ENCODE measurements around the gene DHX58. TPM values are rescaled to one million over a fixed set of nuclear protein-coding genes. Genes with fewer than 3 reads are reported as not detected.

Gene DHX58
- total RNA-seq, 2 experiments from 2014 or later, result 23.8 to 31.1 TPM

DNA sequence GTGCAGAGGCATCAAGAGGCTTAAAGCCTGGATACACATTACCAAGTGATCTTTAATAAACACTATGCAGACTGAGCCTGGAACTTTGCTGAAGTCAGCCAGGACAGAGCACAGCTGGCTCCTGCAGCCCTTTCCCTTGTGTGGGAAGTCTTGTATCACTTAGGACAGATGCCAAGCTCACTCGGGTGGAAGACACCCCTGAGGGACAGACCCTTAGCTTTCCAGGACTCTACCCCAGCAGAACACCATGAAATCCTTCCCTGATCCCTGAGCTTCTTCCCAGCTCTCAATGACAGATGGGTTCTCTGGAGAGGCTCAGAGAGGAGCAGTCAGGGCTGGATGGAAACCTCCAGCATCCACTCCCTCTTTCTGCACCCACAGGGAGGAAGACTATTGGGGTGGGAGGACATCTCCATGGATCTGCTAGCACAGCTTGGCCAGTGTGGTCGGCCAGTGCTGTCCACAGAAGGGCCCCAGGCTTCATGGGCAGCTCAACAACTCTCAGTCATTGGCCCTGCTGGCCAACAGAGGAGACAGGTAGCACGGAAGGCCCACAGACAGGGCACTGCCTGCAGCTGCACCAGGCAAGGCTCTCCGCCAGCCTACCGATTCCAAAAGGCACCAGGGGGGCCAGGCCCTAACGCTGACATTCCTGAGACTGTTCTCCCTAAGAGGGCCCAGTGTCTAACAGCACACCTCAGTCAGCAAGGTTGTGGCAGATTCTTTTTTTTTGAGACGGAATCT lies 26.4 kb upstream of the DHX58 start:
- no peak for DNase-seq
- no peak overlapping the region for H3K4me3 Mint-ChIP-seq
- H3K27me3 Mint-ChIP-seq, result no peaks in the 10 kb centered on the region
- intact Hi-C loops (cut with DNase I, micrococcal nuclease), result no loop called here
- no peak for ATAC-seq
- H3K27ac Mint-ChIP-seq, result no peak overlapping the region
- no peaks in the 10 kb centered on the region for H3K9me3 Mint-ChIP-seq (ENCODE audit: low read depth)
- ChIA-PET POLR2A (no interaction called here), CTCF (interaction anchor here (0.6 to 1.3 kb wide), 4 partner anchors 21 to 927 kb away, joined by 3 to 7 read pairs (median 4); no protein-coding TSS in a partner anchor)
- H3K4me1 Mint-ChIP-seq, result peaks cover 48% of the 10 kb centered on the region
- H3K36me3 Mint-ChIP-seq (ENCODE audit: low read depth), result peaks cover 19% of the 10 kb centered on the region

DNA sequence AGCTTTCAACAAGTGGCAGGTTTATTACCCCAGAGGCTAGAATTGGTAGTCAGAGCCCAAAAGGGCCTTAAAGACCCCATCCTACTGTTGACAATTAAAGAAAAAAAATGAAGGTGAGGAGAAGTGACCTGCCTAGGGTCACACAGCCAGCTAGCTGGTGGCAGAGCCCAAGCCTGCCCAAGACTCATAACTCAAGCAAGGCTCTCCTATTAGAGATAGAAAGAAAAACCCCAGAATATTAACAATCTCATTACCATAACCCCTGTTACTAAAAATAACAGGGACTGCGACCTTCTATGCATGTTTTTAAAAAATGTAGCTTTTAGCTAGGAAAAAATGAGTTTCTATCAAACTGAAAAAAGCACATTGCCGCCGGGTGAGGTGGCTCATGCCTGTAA lies 24.1 kb upstream of the DHX58 start:
- Mint-ChIP-seq H3K9me3 (ENCODE audit: low read depth) (no peaks in the 10 kb centered on the region), H3K4me1 (peaks cover 59% of the 10 kb centered on the region), H3K36me3 (ENCODE audit: low read depth) (peaks cover 14% of the 10 kb centered on the region), H3K27me3 (no peaks in the 10 kb centered on the region), H3K4me3 (no peak overlapping the region), H3K27ac (peak overlapping the region; percentile 25)
- CTCF ChIA-PET, result interaction anchor here (0.6 to 1.5 kb wide), 6 partner anchors 24 to 384 kb away, joined by 3 to 8 read pairs (median 3); partner anchors contain the start of genes DHX58 and DNAJC7
- ATAC-seq, result no peak
- intact Hi-C loops (cut with DNase I, micrococcal nuclease), result no loop called here
- POLR2A ChIA-PET, result no interaction called here
- no peak for DNase-seq

DNA sequence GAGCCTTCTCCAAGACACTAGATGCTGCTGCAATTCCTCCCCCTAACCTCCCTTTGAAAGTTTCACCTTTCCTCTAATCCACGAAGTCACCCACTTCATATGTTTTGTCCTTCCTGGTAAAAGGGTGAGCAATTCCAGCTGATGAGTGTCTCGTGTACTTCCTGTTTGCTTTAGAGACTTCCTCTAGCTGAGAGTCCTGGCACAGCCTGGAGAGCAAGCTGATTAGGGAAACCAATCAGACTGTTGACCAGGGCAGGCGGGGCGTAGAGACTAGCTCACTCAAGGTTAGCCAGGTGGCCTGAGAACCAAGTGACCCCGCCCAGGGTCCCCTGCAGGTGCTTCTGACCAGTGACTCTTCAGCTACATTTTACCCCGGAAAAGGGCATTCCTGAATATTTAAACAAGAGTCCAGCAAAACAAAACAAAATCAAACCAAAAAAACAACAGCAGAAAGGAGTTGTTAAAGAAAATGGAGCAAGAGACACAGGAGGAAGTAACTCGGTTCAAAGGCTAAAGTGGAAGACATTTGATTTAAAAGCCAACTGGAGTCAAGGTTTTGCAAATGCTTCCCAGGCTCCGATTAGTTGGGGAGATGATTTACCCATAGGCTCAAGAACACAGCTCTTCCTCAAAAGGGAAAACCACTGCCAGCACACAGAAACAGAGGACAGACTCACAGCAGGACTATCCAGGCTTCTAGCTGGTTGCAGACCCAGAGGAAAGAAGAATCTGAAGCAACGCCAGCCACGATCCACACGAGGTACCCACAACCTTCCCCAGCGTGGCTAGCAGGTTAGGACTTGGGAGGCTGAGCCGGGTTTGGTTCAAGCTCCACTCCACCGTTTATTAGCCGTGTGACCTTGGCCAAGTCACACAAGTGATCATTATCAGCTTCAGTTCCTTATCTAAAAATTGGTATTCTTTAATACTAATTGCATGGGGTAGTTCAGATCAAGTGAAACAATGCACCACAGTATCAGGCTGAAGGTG lies 23.4 kb upstream of the DHX58 start:
- ChIA-PET CTCF (interaction anchor here (0.6 to 1.5 kb wide), 8 partner anchors 13 to 385 kb away, joined by 3 to 8 read pairs (median 3); partner anchors contain the start of genes DHX58 and DNAJC7), POLR2A (interaction anchor here (0.9 to 1.4 kb wide), 2 partner anchors 13 to 18 kb away, joined by 3 to 4 read pairs; no protein-coding TSS in a partner anchor)
- no peak for DNase-seq
- Mint-ChIP-seq H3K36me3 (ENCODE audit: low read depth) (peaks cover 12% of the 10 kb centered on the region), H3K4me3 (no peak overlapping the region), H3K4me1 (peaks cover 62% of the 10 kb centered on the region), H3K27ac (peak overlapping the region; percentile 81), H3K27me3 (no peaks in the 10 kb centered on the region), H3K9me3 (ENCODE audit: low read depth) (no peaks in the 10 kb centered on the region)
- intact Hi-C loops (cut with DNase I, micrococcal nuclease), result no loop called here
- ATAC-seq, result no peak

DNA sequence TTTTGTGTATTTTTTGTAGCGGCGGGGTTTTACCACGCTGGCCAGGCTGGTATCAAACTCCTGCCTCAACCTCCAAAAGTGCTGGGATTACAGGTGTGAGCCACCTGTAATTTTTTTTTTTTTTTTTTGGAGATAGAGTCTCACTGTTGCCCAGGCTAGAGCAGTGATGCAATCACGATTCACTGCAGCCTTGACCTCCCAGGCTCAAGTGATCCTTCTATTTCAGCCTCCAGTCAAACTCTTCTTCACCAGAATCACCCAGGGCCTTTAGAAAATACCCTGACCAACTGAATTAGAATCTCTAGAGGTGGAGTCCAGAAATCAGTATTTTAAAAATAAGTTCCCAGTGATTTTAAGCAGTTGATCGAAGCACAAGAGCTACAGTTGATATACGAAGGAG lies 22.6 kb upstream of the DHX58 start:
- Mint-ChIP-seq H3K27ac (no peak overlapping the region), H3K4me3 (no peak overlapping the region), H3K4me1 (peaks cover 60% of the 10 kb centered on the region), H3K27me3 (no peaks in the 10 kb centered on the region), H3K9me3 (ENCODE audit: low read depth) (no peaks in the 10 kb centered on the region), H3K36me3 (ENCODE audit: low read depth) (peaks cover 11% of the 10 kb centered on the region)
- ChIA-PET POLR2A (interaction anchor here (0.9 to 1.4 kb wide), 3 partner anchors 14 to 18 kb away, joined by 3 to 4 read pairs (median 3); no protein-coding TSS in a partner anchor), CTCF (interaction anchor here (0.6 to 1.6 kb wide), 4 partner anchors 10 to 46 kb away, joined by 3 read pairs; no protein-coding TSS in a partner anchor)
- intact Hi-C loops (cut with DNase I, micrococcal nuclease), result no loop called here
- no peak for DNase-seq
- no peak for ATAC-seq

DNA sequence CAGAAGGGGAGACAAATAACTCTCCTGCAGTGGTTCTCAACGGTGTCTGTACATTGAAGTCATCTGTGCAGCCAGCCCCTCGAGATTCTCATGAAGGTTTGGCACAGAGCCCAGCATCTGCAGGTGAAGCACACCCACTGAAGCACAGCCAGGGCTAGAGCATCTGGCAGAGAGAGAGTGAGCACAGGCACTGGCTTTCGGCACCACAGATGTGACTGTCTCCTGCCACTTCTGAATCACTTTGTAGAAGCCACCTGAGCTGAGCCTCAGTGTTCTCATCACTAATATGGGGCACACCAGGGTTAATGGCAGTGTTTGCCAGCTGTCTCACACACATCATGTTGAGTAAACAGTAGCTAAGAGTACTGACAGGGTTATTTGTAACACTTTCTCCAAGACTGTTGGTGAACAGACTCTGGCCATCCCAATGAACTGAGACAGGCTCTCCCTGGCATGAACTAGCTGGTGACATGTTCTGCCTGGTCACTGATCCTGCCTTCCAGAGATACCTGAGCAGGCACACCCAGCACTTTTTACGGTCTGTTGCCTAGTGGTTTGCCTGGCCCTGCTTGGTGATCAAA lies 21.0 kb upstream of the DHX58 start:
- H3K36me3 Mint-ChIP-seq (ENCODE audit: low read depth), result peaks cover 22% of the 10 kb centered on the region
- H3K27me3 Mint-ChIP-seq, result no peaks in the 10 kb centered on the region
- no peak overlapping the region for H3K4me3 Mint-ChIP-seq
- H3K27ac Mint-ChIP-seq, result peak overlapping the region; percentile 89
- ATAC-seq (peak; percentile 78), DNase-seq (peak; percentile 63)
- intact Hi-C loops (cut with DNase I, micrococcal nuclease), result no loop called here
- ChIA-PET CTCF (interaction anchor here (1.0 to 1.9 kb wide), 5 partner anchors 10 to 88 kb away, joined by 3 to 5 read pairs (median 3); no protein-coding TSS in a partner anchor), POLR2A (interaction anchor here (0.9 kb wide), 1 partner anchor 54 kb away, joined by 5 read pairs; no protein-coding TSS in a partner anchor)
- H3K4me1 Mint-ChIP-seq, result peaks cover 54% of the 10 kb centered on the region
- no peaks in the 10 kb centered on the region for H3K9me3 Mint-ChIP-seq (ENCODE audit: low read depth)

DNA sequence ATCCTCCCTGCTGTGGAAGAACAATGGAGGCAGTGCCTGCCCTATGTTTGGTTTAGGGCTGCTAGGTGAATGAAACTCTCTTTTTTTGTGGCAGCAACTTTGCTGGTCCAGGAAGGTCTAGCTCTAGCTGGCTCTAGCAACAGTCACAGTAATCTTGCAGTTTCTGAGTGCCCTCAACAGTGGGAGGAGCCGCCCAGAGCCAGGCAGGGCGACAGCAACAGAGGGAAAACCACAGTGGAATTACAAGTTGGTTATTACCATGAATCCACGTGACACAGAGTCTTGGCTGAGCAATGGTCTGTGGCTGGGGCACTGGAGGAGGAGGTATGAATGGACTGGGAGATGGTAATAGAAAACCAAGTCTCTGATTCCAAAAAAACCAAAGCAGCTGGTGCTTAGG lies 20.4 kb upstream of the DHX58 start:
- Mint-ChIP-seq H3K27me3 (no peaks in the 10 kb centered on the region), H3K27ac (peak overlapping the region; percentile 89), H3K4me1 (peaks cover 54% of the 10 kb centered on the region), H3K36me3 (ENCODE audit: low read depth) (peaks cover 27% of the 10 kb centered on the region), H3K4me3 (no peak overlapping the region), H3K9me3 (ENCODE audit: low read depth) (no peaks in the 10 kb centered on the region)
- POLR2A ChIA-PET, result no interaction called here
- CTCF ChIA-PET, result interaction anchor here (0.6 to 1.9 kb wide), 8 partner anchors 9 to 113 kb away, joined by 3 to 6 read pairs (median 3); partner anchors contain the start of genes NKIRAS2 and ZNF385C
- peak; percentile 84 for ATAC-seq
- intact Hi-C loops (cut with DNase I, micrococcal nuclease), result no loop called here
- DNase-seq, result peak; percentile 71

DNA sequence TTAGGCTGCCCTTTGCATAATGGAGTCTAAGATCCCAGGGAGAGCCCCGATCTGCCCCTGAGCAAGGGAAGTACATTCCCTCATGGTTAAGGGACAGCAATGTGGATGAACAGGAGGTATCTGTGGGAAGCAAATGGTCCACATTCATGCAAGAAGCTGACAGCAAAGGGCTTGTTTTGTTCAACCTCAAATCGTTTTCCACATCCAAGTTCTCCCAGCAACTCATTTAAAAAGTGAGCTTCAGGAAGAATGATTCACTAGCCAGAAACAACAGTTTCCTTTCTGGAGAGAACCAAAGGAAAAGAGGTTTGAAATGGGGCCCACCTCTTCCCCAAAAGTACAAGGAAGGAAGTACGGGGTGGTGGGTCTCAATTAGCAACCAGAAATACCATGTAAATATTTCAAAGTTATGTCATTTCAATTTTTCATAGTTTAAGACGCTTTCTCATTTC lies 19.5 kb upstream of the DHX58 start:
- peaks cover 33% of the 10 kb centered on the region for H3K36me3 Mint-ChIP-seq (ENCODE audit: low read depth)
- intact Hi-C loops (cut with DNase I, micrococcal nuclease), result no loop called here
- CTCF ChIA-PET, result interaction anchor here (0.6 to 1.9 kb wide), 11 partner anchors 8 to 339 kb away, joined by 3 to 6 read pairs (median 3); partner anchors contain the start of genes KAT2A, NKIRAS2 and ODAD4
- H3K27me3 Mint-ChIP-seq, result no peaks in the 10 kb centered on the region
- H3K4me3 Mint-ChIP-seq, result no peak overlapping the region
- H3K4me1 Mint-ChIP-seq, result peaks cover 49% of the 10 kb centered on the region
- ATAC-seq, result no peak
- no peaks in the 10 kb centered on the region for H3K9me3 Mint-ChIP-seq (ENCODE audit: low read depth)
- POLR2A ChIA-PET, result interaction anchor here (0.7 to 1.2 kb wide), 3 partner anchors 12 to 274 kb away, joined by 3 read pairs; no protein-coding TSS in a partner anchor
- DNase-seq, result no peak
- peak overlapping the region; percentile 89 for H3K27ac Mint-ChIP-seq

DNA sequence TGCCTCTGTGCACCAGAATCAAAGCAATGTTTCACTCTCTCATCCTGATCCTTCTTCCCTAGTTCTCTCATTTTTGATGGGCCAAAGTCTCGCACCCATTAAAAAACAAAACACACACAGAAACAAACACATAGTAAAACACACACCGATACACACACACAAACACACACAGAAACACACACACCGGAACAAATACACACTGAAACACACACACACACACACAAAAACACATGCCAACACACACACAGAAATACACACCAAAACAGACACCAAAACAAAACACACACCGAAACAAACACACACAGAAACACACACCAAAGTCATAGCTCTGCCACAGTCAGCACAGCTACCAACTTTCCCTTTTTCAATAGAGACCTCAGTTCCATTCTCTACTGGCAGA lies 18.7 kb upstream of the DHX58 start:
- intact Hi-C loops (cut with DNase I, micrococcal nuclease), result no loop called here
- Mint-ChIP-seq H3K27me3 (no peaks in the 10 kb centered on the region), H3K27ac (peak overlapping the region; percentile 89), H3K4me1 (peaks cover 41% of the 10 kb centered on the region), H3K4me3 (no peak overlapping the region), H3K36me3 (ENCODE audit: low read depth) (peaks cover 34% of the 10 kb centered on the region), H3K9me3 (ENCODE audit: low read depth) (no peaks in the 10 kb centered on the region)
- ChIA-PET CTCF (interaction anchor here (0.6 to 1.9 kb wide), 6 partner anchors 64 to 201 kb away, joined by 3 to 6 read pairs (median 4); partner anchors contain the start of genes NKIRAS2 and ODAD4), POLR2A (no interaction called here)
- ATAC-seq (no peak), DNase-seq (no peak)

DNA sequence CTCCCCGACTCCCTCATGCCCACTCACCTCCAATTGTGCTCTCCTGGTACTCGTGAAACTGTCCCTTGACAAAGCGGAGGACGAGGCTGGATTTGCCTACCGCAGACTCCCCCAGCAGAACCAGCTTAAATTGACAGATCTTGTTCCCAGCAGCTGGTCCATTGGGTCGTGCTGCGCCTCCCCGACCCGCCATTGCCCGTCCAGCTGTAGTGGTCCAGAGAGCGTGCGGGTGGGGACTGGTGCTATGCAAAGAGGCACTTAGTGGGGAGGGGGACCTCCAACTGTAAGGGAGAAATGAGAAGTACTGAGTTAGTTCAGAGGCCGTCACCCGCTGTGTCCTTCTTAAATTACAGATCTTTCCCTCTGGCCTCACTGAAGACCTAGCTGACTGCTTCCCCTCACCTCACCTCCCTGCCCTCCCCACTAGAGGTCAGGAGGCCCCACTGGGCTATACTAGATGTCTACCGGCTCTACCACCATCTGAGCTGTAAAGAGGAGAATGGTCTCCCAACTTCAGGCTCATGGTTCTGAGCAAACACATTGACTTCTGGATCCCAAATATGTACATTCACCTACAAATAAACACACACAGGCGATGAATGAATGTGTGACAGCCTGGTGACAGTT lies 17.9 kb upstream of the DHX58 start:
- ATAC-seq (no peak), DNase-seq (no peak)
- Mint-ChIP-seq H3K36me3 (ENCODE audit: low read depth) (peaks cover 33% of the 10 kb centered on the region), H3K4me1 (peaks cover 34% of the 10 kb centered on the region), H3K9me3 (ENCODE audit: low read depth) (no peaks in the 10 kb centered on the region), H3K4me3 (no peak overlapping the region), H3K27me3 (no peaks in the 10 kb centered on the region), H3K27ac (peak overlapping the region; percentile 70)
- ChIA-PET CTCF (interaction anchor here (0.7 to 1.6 kb wide), 5 partner anchors 28 to 397 kb away, joined by 3 to 4 read pairs (median 3); partner anchors contain the start of gene ODAD4), POLR2A (interaction anchor here (0.7 kb wide), 1 partner anchor 544 kb away, joined by 3 read pairs; no protein-coding TSS in a partner anchor)
- intact Hi-C loops (cut with DNase I, micrococcal nuclease), result no loop called here

DNA sequence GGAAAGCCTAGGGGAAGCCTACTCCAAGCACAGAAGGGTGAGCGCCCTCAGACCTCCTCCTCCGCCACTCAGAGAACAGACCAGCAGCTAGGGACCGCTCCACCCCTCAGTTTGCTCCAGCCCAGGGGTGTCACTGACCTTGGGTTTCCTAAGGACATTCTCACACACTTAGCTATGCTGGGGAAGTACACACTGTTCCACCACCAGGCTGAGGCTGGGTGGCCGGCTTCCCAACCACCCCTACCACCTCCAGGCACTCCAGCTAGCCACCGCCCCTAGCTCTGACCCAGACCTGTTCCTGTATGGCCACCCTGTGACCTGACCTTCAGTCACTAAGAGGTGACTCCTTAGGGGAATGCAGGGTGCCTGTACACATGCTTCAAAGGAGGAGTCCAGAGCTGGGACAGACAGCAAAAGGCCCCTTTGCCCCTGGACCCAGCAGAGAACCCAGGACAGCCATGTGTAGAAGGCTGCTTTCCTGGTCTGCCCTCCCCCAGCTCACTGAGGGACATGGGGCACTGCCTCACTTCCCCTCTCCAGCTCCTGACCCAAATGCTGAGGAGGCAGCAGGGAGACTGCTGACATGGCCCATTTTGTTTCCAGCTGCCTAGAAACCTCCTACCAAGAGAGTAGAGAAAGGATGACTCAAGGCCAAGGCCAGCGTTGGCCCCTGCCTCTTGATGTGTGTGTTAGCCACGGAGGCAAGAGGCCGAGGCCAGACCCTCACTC lies 16.8 kb upstream of the DHX58 start:
- H3K4me3 Mint-ChIP-seq, result no peak overlapping the region
- no peaks in the 10 kb centered on the region for H3K9me3 Mint-ChIP-seq (ENCODE audit: low read depth)
- peaks cover 31% of the 10 kb centered on the region for H3K4me1 Mint-ChIP-seq
- CTCF ChIA-PET, result interaction anchor here (0.6 to 1.6 kb wide), 2 partner anchors 26 to 186 kb away, joined by 3 read pairs; no protein-coding TSS in a partner anchor
- DNase-seq (no peak), ATAC-seq (no peak)
- POLR2A ChIA-PET, result no interaction called here
- intact Hi-C loops (cut with DNase I, micrococcal nuclease), result no loop called here
- peak overlapping the region; percentile 29 for H3K27ac Mint-ChIP-seq
- peaks cover 37% of the 10 kb centered on the region for H3K36me3 Mint-ChIP-seq (ENCODE audit: low read depth)
- no peaks in the 10 kb centered on the region for H3K27me3 Mint-ChIP-seq
